Spleen (tissue), 11 donors: ENCODE measurements around the gene SP100. TPM values are rescaled to one million over a fixed set of nuclear protein-coding genes. Genes with fewer than 3 reads are reported as not detected.
A peak's percentile ranks its signal among the peaks of the same experiment; 100 is the strongest.
"Not testable (repeated sequence)": the region's sequence is repeated elsewhere in the genome, so short reads cannot be mapped to it uniquely, and the experiment has no call there.

Experiments used
- DNase-seq: peaks from one replicate; pipeline ENCODE4 v3.0.0-alpha.2; 2020
- H3K27ac ChIP-seq, 8 donors: fragments of 200-600 bp; sonication (generic) in 7 of 8; 1 replicate in 4 of 8; 2 replicates in 4 of 8; pipeline versions ENCODE4 v1.5.0 to v1.8.0; 2016 to 2021; ENCODE audit warnings: inconsistent platforms in 4 of 8, mild to moderate bottlenecking in 4 of 8, moderate library complexity in 1 of 8
- H3K27me3 ChIP-seq, 7 donors: fragments of 200-600 bp; sonication (generic) in 6 of 7; replicated peaks in 1 of 7; 1 replicate in 4 of 7; 2 replicates in 3 of 7; pipeline versions ENCODE4 v1.5.0 to v1.8.0; 2016 to 2021; ENCODE audit warnings: inconsistent platforms in 3 of 7, mild to moderate bottlenecking in 1 of 7
- H3K36me3 ChIP-seq, 6 donors: fragments of 200-600 bp; sonication (generic) in 5 of 6; 1 replicate in 4 of 6; 2 replicates in 2 of 6; pipeline versions ENCODE4 v1.5.0 to v1.8.0; 2016 to 2021; ENCODE audit warnings: inconsistent platforms in 2 of 6
- H3K4me1 ChIP-seq, 6 donors: fragments of 200-600 bp; sonication (generic) in 5 of 6; 1 replicate in 3 of 6; 2 replicates in 3 of 6; pipeline versions ENCODE4 v1.5.0 to v1.8.0; 2016 to 2021; ENCODE audit warnings: inconsistent platforms in 3 of 6
- H3K4me3 ChIP-seq, 8 donors: fragments of 200-600 bp; sonication (generic) in 7 of 8; 1 replicate in 4 of 8; 2 replicates in 4 of 8; pipeline versions ENCODE4 v1.5.0 to v1.8.0; 2016 to 2021; ENCODE audit warnings: inconsistent platforms in 4 of 8, mild to moderate bottlenecking in 4 of 8, moderate library complexity in 2 of 8
- H3K9me3 ChIP-seq, 8 donors: fragments of 200-600 bp; sonication (generic) in 7 of 8; 1 replicate in 4 of 8; 2 replicates in 4 of 8; pipeline versions ENCODE4 v1.5.0 to v1.8.0; 2016 to 2021; ENCODE audit warnings: inconsistent platforms in 4 of 8
- CTCF ChIP-seq, 11 experiments: fragments of 200-600 bp in 7 of 11; fragments of 450-650 bp in 4 of 11; sonication (generic) in 4 of 11; IDR thresholded peaks in 8 of 11; conservative IDR thresholded peaks in 3 of 11; 1 replicate in 7 of 11; 2 replicates in 4 of 11; pipeline versions ENCODE4 v1.4.0 to v1.8.0; 2016 to 2021; ENCODE audit warnings: antibody characterized with exemption in 11 of 11, inconsistent platforms in 4 of 11, mild to moderate bottlenecking in 1 of 11
- POLR2A ChIP-seq, 3 donors: fragments of 450-650 bp; IDR thresholded peaks; one replicate each; pipeline ENCODE4 v1.5.1; 2017; ENCODE audit warnings: antibody characterized with exemption in 3 of 3, mild to moderate bottlenecking in 1 of 3
- POLR2AphosphoS5 ChIP-seq, 3 donors: sonication (generic); formaldehyde crosslinking; IDR thresholded peaks; one replicate each; pipeline ENCODE4 v1.5.1; 2017; ENCODE audit warnings: antibody characterized with exemption in 3 of 3
- WGBS, 5 donors: extraction: QIAGEN DNeasy Blood & Tissue Kit in 3 of 5; methylation state at CpG; one replicate each; pipeline versions ENCODE4 v1.1.5 to v1.1.7; 2013 to 2018; 5-methylcytosine and 5-hydroxymethylcytosine counted together
- intact Hi-C: fragments of 100-400 bp; cut with DNase I; formaldehyde crosslinking; loops from one replicate; pipeline ENCODE4 v1.15.0; 2023; ENCODE audit warnings: low total_unique reads
- polyA plus RNA-seq, 3 donors: library from polyadenylated mRNA; stranded (reverse); fragments of 200-250 nt; gene quantifications; one replicate each; pipeline ENCODE4 v1.2.1, GENCODE V29; 2013
- total RNA-seq, 7 donors: library from RNA; depleted of rRNA in 3 of 7; stranded (reverse); fragments of >200 nt in 3 of 7; fragmentation: NEBNext Ultra II Directional in 4 of 7; extraction: Animal tissue kit (Norgen Biotek cat#: 25700) in 4 of 7; gene quantifications; one replicate each; pipeline versions ENCODE4 v1.1.0 to v1.2.1, GENCODE V29; 2016 to 2021
- donor health status: healthy with polysubstance abuse.
- donor health status: DM: no; HTN: no; CAD: no; lungs with moderate emphysema.
- donor health status: DM: no; HTN: no; CAD: no.
- donor health status: Bipolar disorder and iron deficiency.
- donor health status: healthy.
- donor health status: DM: no; HTN: no; CAD: no.
- donor health status: DM: yes; HTN: yes; CAD: no.

Gene SP100
- total and polyA plus RNA-seq, 10 donors: 97.5 to 327 (median 260) TPM

GRCh38 chr2:230473378-230473777 lies 57.4 kb downstream of the SP100 start:
- peaks cover 0 to 26% (median 13%) of the 10 kb centered on the region in 8 donors for H3K9me3 ChIP-seq
- intact Hi-C loops: loop anchor here (10.0 kb wide), 1 partner anchor 49 kb away; no protein-coding TSS in a partner anchor
- H3K4me1 ChIP-seq: peaks cover 9 to 44% (median 16%) of the 10 kb centered on the region in 6 donors
- no peak for DNase-seq
- no peaks in the 10 kb centered on the region for H3K27me3 ChIP-seq
- H3K4me3 ChIP-seq: no peak overlapping the region
- H3K27ac ChIP-seq: peak overlapping the region; percentile 23 to 85 (median 71)
- TF ChIP-seq POLR2AphosphoS5 (IDR thresholded peaks at IDR 0.05): peak in 1 of 3 donors; percentile 53
- TF ChIP-seq CTCF (IDR thresholded peaks at IDR 0.05 in 8 of 11, conservative IDR thresholded peaks at IDR 0.05 in 3 of 11): no peak
- 11 to 32% (median 16%) methylated on average over 3 of the region's 3 CpGs for WGBS, 5 donors
- peaks cover 0 to 96% (median 63%) of the 10 kb centered on the region in 6 donors for H3K36me3 ChIP-seq

- peaks cover 0 to 96% (median 59%) of the 10 kb centered on the region in 6 donors for H3K36me3 ChIP-seq
- no peak for DNase-seq
- 96 to 100% (median 100%) methylated on average over 1 of the region's 1 CpG for WGBS, 5 donors
These were observed 59.1 kb downstream of the SP100 start for GRCh38 chr2:230475143-230475542.

GRCh38 chr2:230485801-230486341 lies 69.9 kb downstream of the SP100 start:
- intact Hi-C loops: no loop called here
- Histone ChIP-seq H3K27me3 (no peaks in the 10 kb centered on the region), H3K27ac (peak overlapping the region in 1 of 8 donors; percentile 29), H3K36me3 (peaks cover 0 to 100% (median 64%) of the 10 kb centered on the region in 6 donors), H3K4me1 (peaks cover 0 to 7% (median 0%) of the 10 kb centered on the region in 6 donors), H3K4me3 (no peak overlapping the region), H3K9me3 (peaks cover 0 to 29% (median 23%) of the 10 kb centered on the region in 8 donors)
- no peak for TF ChIP-seq POLR2AphosphoS5 (IDR thresholded peaks at IDR 0.05)
- no peak for TF ChIP-seq CTCF (IDR thresholded peaks at IDR 0.05 in 8 of 11, conservative IDR thresholded peaks at IDR 0.05 in 3 of 11)
- TF ChIP-seq POLR2A (IDR thresholded peaks at IDR 0.05): no peak
- DNase-seq: no peak
- WGBS, 5 donors: 61 to 87% (median 70%) methylated on average over 4 of the region's 4 CpGs

More at GRCh38 chr2:230475143-230475542, 59.1 kb downstream of the SP100 start:
- H3K4me3 ChIP-seq: no peak overlapping the region
- peak overlapping the region in 1 of 8 donors; percentile 85 for H3K27ac ChIP-seq
- TF ChIP-seq POLR2A (IDR thresholded peaks at IDR 0.05) (no peak), POLR2AphosphoS5 (IDR thresholded peaks at IDR 0.05) (no peak), CTCF (IDR thresholded peaks at IDR 0.05 in 8 of 11, conservative IDR thresholded peaks at IDR 0.05 in 3 of 11) (no peak)
- H3K27me3 ChIP-seq: no peaks in the 10 kb centered on the region
- H3K4me1 ChIP-seq: peaks cover 9 to 39% (median 16%) of the 10 kb centered on the region in 6 donors
- intact Hi-C loops: loop anchor here (10.0 kb wide), 1 partner anchor 50 kb away; no protein-coding TSS in a partner anchor
- H3K9me3 ChIP-seq: peaks cover 0 to 26% (median 13%) of the 10 kb centered on the region in 8 donors

GRCh38 chr2:230491219-230491618 lies 75.2 kb downstream of the SP100 start:
- intact Hi-C loops, H3K27me3 ChIP-seq, H3K4me3 ChIP-seq, DNase-seq: not testable (repeated sequence)
- TF ChIP-seq POLR2AphosphoS5 (IDR thresholded peaks at IDR 0.05): peak in 2 of 3 donors; percentile 40 to 64
- H3K4me1 ChIP-seq: peaks cover 0 to 30% (median 6%) of the 10 kb centered on the region in 6 donors
- WGBS, 5 donors: 38 to 87% (median 76%) methylated on average over 2 of the region's 2 CpGs
- peak overlapping the region in 3 of 8 donors; percentile 12 to 42 (median 29) for H3K27ac ChIP-seq
- peaks cover 0 to 29% (median 21%) of the 10 kb centered on the region in 8 donors for H3K9me3 ChIP-seq
- H3K36me3 ChIP-seq: peaks cover 2 to 100% (median 66%) of the 10 kb centered on the region in 6 donors
